Testis (tissue), 2 donors: ENCODE results near the gene GSTT4.

Experiments
- POLR2A ChIP-seq: fragments of 450-650 bp; IDR thresholded peaks from one replicate; pipeline ENCODE4 v1.6.1; 2017; ENCODE audit warnings: antibody characterized with exemption, mild to moderate bottlenecking, moderate library complexity
- TF ChIP-seq, protein P1 (sequence below), 3 experiments: fragments of 450-650 bp in 2 of 3; fragments of 200-600 bp in 1 of 3; sonication (generic) in 1 of 3; IDR thresholded peaks; one replicate each; pipeline ENCODE4 v1.5.1; 2016 to 2019; ENCODE audit warnings: antibody characterized with exemption in 3 of 3, mild to moderate bottlenecking in 2 of 3, moderate library complexity in 1 of 3

DNA sequence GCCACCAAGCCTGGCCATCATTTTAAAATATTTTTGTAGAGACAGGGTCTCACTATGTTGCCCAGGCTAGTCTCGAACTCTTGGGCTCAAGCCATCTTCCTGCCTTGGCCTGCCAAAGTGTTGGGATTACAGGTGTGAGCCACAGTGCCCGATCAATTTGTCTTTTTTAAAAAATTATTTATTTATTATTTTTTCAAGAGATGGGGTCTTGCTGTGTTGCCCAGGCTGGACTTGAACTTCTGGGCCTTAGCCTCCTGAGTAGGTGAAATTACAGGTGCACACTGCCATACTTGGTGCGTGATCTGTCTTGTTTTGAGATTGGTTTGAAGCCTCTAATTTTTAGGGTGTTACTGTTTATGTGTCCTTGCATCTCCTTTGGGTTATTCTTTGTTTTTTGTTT lies 16.1 kb upstream of the GSTT4 start:
- no peak for TF ChIP-seq POLR2A
- TF ChIP-seq, protein P1, sequence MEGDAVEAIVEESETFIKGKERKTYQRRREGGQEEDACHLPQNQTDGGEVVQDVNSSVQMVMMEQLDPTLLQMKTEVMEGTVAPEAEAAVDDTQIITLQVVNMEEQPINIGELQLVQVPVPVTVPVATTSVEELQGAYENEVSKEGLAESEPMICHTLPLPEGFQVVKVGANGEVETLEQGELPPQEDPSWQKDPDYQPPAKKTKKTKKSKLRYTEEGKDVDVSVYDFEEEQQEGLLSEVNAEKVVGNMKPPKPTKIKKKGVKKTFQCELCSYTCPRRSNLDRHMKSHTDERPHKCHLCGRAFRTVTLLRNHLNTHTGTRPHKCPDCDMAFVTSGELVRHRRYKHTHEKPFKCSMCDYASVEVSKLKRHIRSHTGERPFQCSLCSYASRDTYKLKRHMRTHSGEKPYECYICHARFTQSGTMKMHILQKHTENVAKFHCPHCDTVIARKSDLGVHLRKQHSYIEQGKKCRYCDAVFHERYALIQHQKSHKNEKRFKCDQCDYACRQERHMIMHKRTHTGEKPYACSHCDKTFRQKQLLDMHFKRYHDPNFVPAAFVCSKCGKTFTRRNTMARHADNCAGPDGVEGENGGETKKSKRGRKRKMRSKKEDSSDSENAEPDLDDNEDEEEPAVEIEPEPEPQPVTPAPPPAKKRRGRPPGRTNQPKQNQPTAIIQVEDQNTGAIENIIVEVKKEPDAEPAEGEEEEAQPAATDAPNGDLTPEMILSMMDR (IDR thresholded peaks at IDR 0.05) = no peak
